RWPE2 (cell line): ENCODE results near the gene UBAC1.
A peak's percentile ranks its signal among the peaks of the same experiment; 100 is the strongest.
"Not testable (repeated sequence)": the region's sequence is repeated elsewhere in the genome, so short reads cannot be mapped to it uniquely, and the experiment has no call there.

Experiments
- ATAC-seq: fragments of 200-7000 bp; cut with Tn5 transposase; 3 replicates; pipeline ENCODE4 v1.9.1; 2021; ENCODE audit warnings: low read depth
- DNase-seq: peaks from one replicate; pipeline ENCODE4 v3.0.0-alpha.2; 2020; ENCODE audit warnings: low spot score
- H3K27ac ChIP-seq: fragments of 450-650 bp; 2 replicates; pipeline ENCODE4 v1.5.1; 2017; ENCODE audit warnings: mild to moderate bottlenecking; ENCODE audit not compliant: poor library complexity, severe bottlenecking
- H3K27me3 ChIP-seq: fragments of 250-450 bp; sonication (Bioruptor Pico); 2 replicates; pipeline ENCODE4 v1.5.1; 2021; ENCODE audit warnings: mild to moderate bottlenecking, moderate library complexity; ENCODE audit not compliant: insufficient read depth, poor library complexity, severe bottlenecking
- H3K36me3 ChIP-seq: fragments of 250-450 bp; sonication (Bioruptor Pico); 2 replicates; pipeline ENCODE4 v1.5.1; 2020; ENCODE audit warnings: low read depth, mild to moderate bottlenecking, moderate library complexity
- H3K4me1 ChIP-seq: fragments of 250-450 bp; sonication (Bioruptor Pico); 2 replicates; pipeline ENCODE4 v1.5.1; 2021; ENCODE audit warnings: mild to moderate bottlenecking, moderate library complexity; ENCODE audit not compliant: insufficient read depth, poor library complexity, severe bottlenecking
- H3K4me3 ChIP-seq: fragments of 250-450 bp; sonication (Bioruptor Pico); 2 replicates; pipeline ENCODE4 v1.5.1; 2021; ENCODE audit warnings: mild to moderate bottlenecking, moderate library complexity; ENCODE audit not compliant: severe bottlenecking
- H3K9me3 ChIP-seq: fragments of 250-450 bp; sonication (Bioruptor Pico); 2 replicates; pipeline ENCODE4 v1.5.1; 2021; ENCODE audit warnings: mild to moderate bottlenecking, moderate library complexity; ENCODE audit not compliant: severe bottlenecking
- TF ChIP-seq, protein P1 (sequence below): fragments of 450-650 bp; IDR thresholded peaks from one replicate; pipeline ENCODE4 v1.5.1; 2017; ENCODE audit warnings: mild to moderate bottlenecking, moderate library complexity; ENCODE audit not compliant: poor library complexity, severe bottlenecking

The UBAC1 gene

DNA sequence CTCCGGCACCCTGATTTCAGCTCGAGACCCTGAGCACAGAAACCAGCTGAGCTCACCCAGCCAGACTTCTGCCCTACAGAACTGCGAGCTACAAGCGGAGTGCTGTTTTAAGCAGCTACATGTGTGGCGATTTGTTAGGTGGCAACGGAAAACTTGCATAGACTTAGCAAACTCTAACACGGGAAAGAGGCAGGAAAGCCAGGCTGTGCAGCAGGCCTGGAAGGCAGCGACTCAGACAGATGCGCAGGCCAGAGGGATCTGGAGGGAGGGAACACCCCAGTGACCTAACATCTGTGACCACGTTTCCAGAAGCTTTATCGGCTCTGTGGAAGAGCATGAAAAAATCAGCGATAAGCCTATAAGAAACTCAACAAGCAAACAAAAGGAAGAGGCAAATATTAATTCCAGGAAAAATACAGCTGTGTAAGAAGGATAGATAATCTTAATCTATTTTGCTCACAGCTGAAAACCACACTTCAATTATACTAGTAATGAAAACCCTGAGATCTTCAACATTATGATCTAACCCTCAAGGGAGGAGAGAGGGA is 11.0 kb downstream of the UBAC1 start:
- DNase-seq (no peak), ATAC-seq (no peak)
- Histone ChIP-seq H3K27me3 (no peaks in the 10 kb centered on the region), H3K36me3 (peaks cover 66% of the 10 kb centered on the region), H3K4me1 (peaks cover 24% of the 10 kb centered on the region), H3K9me3 (no peaks in the 10 kb centered on the region), H3K4me3 (no peak overlapping the region), H3K27ac (peak overlapping the region; percentile 75)
- TF ChIP-seq, protein P1, sequence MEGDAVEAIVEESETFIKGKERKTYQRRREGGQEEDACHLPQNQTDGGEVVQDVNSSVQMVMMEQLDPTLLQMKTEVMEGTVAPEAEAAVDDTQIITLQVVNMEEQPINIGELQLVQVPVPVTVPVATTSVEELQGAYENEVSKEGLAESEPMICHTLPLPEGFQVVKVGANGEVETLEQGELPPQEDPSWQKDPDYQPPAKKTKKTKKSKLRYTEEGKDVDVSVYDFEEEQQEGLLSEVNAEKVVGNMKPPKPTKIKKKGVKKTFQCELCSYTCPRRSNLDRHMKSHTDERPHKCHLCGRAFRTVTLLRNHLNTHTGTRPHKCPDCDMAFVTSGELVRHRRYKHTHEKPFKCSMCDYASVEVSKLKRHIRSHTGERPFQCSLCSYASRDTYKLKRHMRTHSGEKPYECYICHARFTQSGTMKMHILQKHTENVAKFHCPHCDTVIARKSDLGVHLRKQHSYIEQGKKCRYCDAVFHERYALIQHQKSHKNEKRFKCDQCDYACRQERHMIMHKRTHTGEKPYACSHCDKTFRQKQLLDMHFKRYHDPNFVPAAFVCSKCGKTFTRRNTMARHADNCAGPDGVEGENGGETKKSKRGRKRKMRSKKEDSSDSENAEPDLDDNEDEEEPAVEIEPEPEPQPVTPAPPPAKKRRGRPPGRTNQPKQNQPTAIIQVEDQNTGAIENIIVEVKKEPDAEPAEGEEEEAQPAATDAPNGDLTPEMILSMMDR, result no peak

DNA sequence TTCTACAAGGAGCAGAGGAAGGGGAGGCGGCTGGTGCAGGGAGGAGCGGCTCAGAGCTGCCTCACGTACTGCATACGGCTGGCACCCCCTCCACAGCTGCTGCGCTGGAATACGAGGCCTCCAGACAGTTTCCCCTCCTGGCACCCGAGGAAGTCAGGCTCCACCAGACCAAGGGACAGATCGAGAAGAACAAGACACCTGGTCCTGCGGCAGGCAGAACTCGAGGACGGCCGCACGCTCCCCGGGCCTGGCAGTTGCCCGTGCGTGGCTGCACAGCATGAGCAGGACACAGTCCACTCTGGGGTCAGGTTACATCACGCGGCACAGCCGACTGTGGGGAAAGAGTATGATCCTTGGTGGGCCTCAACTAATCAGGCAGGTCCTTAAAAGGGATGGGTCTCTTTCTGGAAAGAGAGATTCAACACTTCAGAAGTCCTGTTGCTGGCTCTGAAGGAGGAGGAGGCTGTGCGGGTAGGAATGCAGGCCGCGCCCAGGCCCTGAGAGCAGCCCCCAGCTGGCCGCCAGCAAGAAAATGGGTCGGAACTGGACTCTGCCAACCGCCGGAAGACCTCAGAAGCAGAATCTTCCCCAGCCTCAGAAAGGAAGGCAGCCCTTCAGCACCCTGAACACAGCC is 11.6 kb downstream of the UBAC1 start:
- Histone ChIP-seq H3K9me3 (no peaks in the 10 kb centered on the region), H3K36me3 (peaks cover 67% of the 10 kb centered on the region), H3K4me3 (no peak overlapping the region), H3K27ac (no peak overlapping the region), H3K27me3 (no peaks in the 10 kb centered on the region), H3K4me1 (peaks cover 24% of the 10 kb centered on the region)
- DNase-seq, result peak; percentile 43
- ATAC-seq, result no peak
- TF ChIP-seq, protein P1, result no peak

DNA sequence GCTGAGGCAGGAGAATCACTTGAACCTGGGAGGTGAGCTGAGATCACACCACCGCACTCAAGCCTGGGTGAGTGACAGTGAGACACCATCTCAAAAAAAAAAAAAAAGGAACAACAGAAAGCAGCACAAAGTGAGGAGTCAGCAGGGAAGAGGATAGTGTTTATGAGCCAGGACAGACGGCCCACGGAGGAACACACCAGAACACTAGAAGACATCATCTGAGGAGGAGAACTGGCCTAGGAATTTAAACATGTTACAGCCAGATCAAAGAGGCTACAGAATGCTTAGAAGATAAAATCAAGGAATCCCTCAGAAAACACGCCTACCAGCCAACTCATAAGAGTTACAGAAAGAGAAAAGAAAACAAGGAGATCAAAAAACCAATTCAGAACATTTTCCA is 12.2 kb downstream of the UBAC1 start:
- Histone ChIP-seq H3K27ac (no peak overlapping the region), H3K9me3 (no peaks in the 10 kb centered on the region), H3K36me3 (peaks cover 70% of the 10 kb centered on the region), H3K27me3 (no peaks in the 10 kb centered on the region), H3K4me1 (peaks cover 24% of the 10 kb centered on the region), H3K4me3 (no peak overlapping the region)
- DNase-seq, result no peak
- no peak for ATAC-seq
- TF ChIP-seq, protein P1, result no peak

DNA sequence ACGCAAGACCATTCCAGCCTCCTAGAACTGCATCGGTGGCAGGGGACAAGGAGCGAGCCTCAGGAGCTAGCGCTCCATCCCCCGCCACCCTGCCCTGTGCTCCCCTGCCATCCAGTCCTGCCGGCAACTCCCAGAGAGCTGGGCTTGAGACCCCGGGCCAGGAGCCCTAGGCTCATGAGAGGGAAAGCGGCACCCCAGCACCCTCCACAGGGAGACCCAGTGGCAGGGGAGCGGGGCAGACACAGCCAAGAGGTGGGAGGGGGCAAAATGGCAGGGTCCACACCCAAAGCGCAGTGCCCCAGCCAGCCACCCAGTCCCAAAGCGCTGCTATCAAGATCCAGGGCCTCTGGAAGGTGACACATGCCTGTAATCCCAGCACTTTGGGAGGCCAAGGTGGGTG is 12.7 kb downstream of the UBAC1 start:
- Histone ChIP-seq H3K9me3 (no peaks in the 10 kb centered on the region), H3K36me3 (peaks cover 72% of the 10 kb centered on the region), H3K27ac (no peak overlapping the region), H3K4me1 (peaks cover 24% of the 10 kb centered on the region), H3K4me3 (no peak overlapping the region), H3K27me3 (no peaks in the 10 kb centered on the region)
- DNase-seq (peak; percentile 42), ATAC-seq (no peak)
- TF ChIP-seq, protein P1, result no peak

DNA sequence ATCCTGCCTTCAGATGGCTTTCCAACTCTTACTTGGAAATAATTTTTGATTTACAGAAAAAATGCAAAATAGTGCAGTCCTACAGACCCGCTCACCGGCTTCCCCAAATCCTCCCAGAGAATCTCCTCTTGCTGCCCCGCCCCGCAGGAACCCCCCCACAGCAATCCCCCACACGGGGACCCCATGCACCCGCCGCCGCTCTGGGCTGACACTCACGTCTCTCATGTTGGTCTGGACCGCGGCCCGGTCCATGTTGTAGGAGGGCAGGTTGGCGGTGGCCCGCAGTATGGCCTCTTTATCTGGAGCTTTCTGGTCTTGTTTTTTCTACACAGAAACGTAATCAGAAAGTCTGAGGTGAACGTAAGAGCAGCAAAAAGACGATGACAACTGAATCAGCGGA is 13.6 kb downstream of the UBAC1 start:
- Histone ChIP-seq H3K4me1 (peaks cover 20% of the 10 kb centered on the region), H3K36me3 (peaks cover 63% of the 10 kb centered on the region), H3K9me3 (no peaks in the 10 kb centered on the region), H3K27ac (no peak overlapping the region), H3K27me3 (no peaks in the 10 kb centered on the region), H3K4me3 (no peak overlapping the region)
- DNase-seq (peak; percentile 52), ATAC-seq (no peak)
- TF ChIP-seq, protein P1, result no peak

DNA sequence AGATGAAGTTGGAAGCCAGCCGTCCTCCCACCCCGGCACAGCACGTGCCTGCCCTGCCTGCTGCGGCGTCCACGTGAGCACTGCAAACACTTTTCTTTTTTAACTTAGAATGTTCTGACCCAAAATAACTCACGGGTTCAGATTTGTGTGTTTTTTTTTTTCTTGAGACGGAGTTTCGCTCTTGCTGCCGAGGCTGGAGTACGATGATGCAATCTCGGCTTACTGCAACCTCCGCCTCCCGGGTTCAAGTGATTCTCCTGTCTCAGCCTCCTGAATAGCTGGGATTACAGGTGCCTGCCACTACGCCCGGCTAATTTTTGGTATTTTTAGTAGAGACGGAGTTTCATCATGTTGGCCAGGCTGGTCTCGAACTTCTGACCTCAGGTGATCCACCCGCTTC is 14.1 kb downstream of the UBAC1 start:
- Histone ChIP-seq H3K36me3 (peaks cover 62% of the 10 kb centered on the region), H3K4me1 (peaks cover 15% of the 10 kb centered on the region)
- H3K27ac ChIP-seq, ATAC-seq, H3K27me3 ChIP-seq, H3K9me3 ChIP-seq, H3K4me3 ChIP-seq, DNase-seq: not testable (repeated sequence)
